GM23248 (cell line): Measurements from ENCODE around the gene QDPR. TPM values are rescaled to one million over a fixed set of nuclear protein-coding genes. Genes with fewer than 3 reads are reported as not detected.
A peak's percentile ranks its signal among the peaks of the same experiment; 100 is the strongest.

Experiments used
- DNase-seq: peaks from one replicate; pipeline ENCODE4 v3.0.0-alpha.2; 2015
- H2AFZ ChIP-seq: fragments of 200-600 bp; sonication (generic); 2 replicates; pipeline ENCODE4 v1.6.1; 2016; ENCODE audit warnings: antibody characterized with exemption
- H3F3A ChIP-seq: fragments of 200-600 bp; sonication (generic); 2 replicates; pipeline ENCODE4 v1.6.1; 2016; ENCODE audit warnings: mild to moderate bottlenecking, antibody characterized with exemption, mixed run types; ENCODE audit not compliant: insufficient read depth
- H3K27ac ChIP-seq: fragments of 200-600 bp; sonication (generic); 2 replicates; pipeline ENCODE4 v1.5.1; 2016; ENCODE audit warnings: mild to moderate bottlenecking
- H3K27me3 ChIP-seq: fragments of 200-600 bp; sonication (generic); replicated peaks from 2 replicates; pipeline ENCODE4 v1.6.1; 2016; ENCODE audit warnings: mild to moderate bottlenecking; ENCODE audit not compliant: insufficient read depth
- H3K36me3 ChIP-seq: fragments of 200-600 bp; sonication (generic); 2 replicates; pipeline ENCODE4 v1.6.1; 2016; ENCODE audit warnings: low read depth, mild to moderate bottlenecking
- H3K4me1 ChIP-seq: fragments of 200-600 bp; sonication (generic); 2 replicates; pipeline ENCODE4 v1.6.1; 2016; ENCODE audit warnings: mild to moderate bottlenecking; ENCODE audit not compliant: insufficient read depth
- H3K4me2 ChIP-seq: fragments of 200-600 bp; sonication (generic); one replicate; pipeline ENCODE4 v1.6.1; 2016; ENCODE audit warnings: mild to moderate bottlenecking; ENCODE audit not compliant: unreplicated experiment
- H3K4me3 ChIP-seq: fragments of 200-600 bp; sonication (generic); 2 replicates; pipeline ENCODE4 v1.5.1; 2016; ENCODE audit warnings: mild to moderate bottlenecking
- H3K79me2 ChIP-seq: fragments of 200-600 bp; sonication (generic); 2 replicates; pipeline ENCODE4 v1.6.1; 2016; ENCODE audit warnings: mild to moderate bottlenecking; ENCODE audit not compliant: insufficient read depth
- H3K9ac ChIP-seq: fragments of 200-600 bp; sonication (generic); 2 replicates; pipeline ENCODE4 v1.6.1; 2016; ENCODE audit warnings: mild to moderate bottlenecking
- H3K9me2 ChIP-seq: fragments of 200-600 bp; sonication (generic); 2 replicates; pipeline ENCODE4 v1.6.1; 2016; ENCODE audit warnings: mixed run types, mild to moderate bottlenecking, moderate library complexity; ENCODE audit not compliant: insufficient read depth
- H3K9me3 ChIP-seq: fragments of 200-600 bp; sonication (generic); one replicate; pipeline ENCODE4 v1.6.1; 2017; ENCODE audit warnings: low read depth
- H4K20me1 ChIP-seq: fragments of 200-600 bp; sonication (generic); 2 replicates; pipeline ENCODE4 v1.6.0; 2016; ENCODE audit not compliant: insufficient read depth
- EZH2 ChIP-seq: fragments of 200-600 bp; sonication (generic); IDR thresholded peaks from 2 replicates; pipeline ENCODE4 v1.6.1; 2018; ENCODE audit warnings: antibody characterized with exemption, mild to moderate bottlenecking; ENCODE audit not compliant: insufficient read depth, poor library complexity, severe bottlenecking
- EZH2phosphoT487 ChIP-seq: fragments of 200-600 bp; sonication (generic); IDR thresholded peaks from 2 replicates; pipeline ENCODE4 v1.6.1; 2018; ENCODE audit warnings: antibody characterized with exemption, moderate library complexity, mild to moderate bottlenecking, low read depth; ENCODE audit not compliant: insufficient read depth
- WGBS, 2 experiments: methylation state at CpG; one replicate each; pipeline ENCODE4 v1.1.6; 2015 to 2017; ENCODE audit warnings: low lambda C conversion rate in 2 of 2, low coverage in 1 of 2; ENCODE audit errors: missing lambda C conversion rate in 2 of 2; 5-methylcytosine and 5-hydroxymethylcytosine counted together
- in situ Hi-C: fragments of 300-500 bp; cut with MboI; formaldehyde crosslinking; loops from 2 replicates; pipeline ENCODE4 v1.15.0; 2020
- polyA plus RNA-seq: library from polyadenylated mRNA; unstranded; fragments of >200 nt; fragmentation: Nextera tagmentation; extraction: Ambion mirVana; gene quantifications from 2 replicates; pipeline ENCODE4 v1.2.1, GENCODE V29; 2016
- total RNA-seq: library from RNA; depleted of rRNA; stranded (reverse); fragments of >200 nt; shearing (Covaris generic); gene quantifications from 2 replicates; pipeline ENCODE4 v1.2.3, GENCODE V29; 2014

The QDPR gene
- total and polyA plus RNA-seq, 2 experiments from 2014 or later = 13.9 to 40.4 TPM

GRCh38 chr4:17511509-17511949, 361 bp downstream of the QDPR start:
- Histone ChIP-seq H4K20me1 (no peaks in the 10 kb centered on the region), H3K9me3 (no peaks in the 10 kb centered on the region), H3K27me3 (peaks cover 17% of the 10 kb centered on the region), H3K36me3 (no peaks in the 10 kb centered on the region), H3K4me1 (no peaks in the 10 kb centered on the region), H3F3A (no peaks in the 10 kb centered on the region), H3K79me2 (peaks cover 26% of the 10 kb centered on the region), H3K27ac (peak overlapping the region; percentile 46), H3K9me2 (no peaks in the 10 kb centered on the region), H3K4me2 (peak overlapping the region; percentile 94), H2AFZ (peak overlapping the region; percentile 89), H3K9ac (peak overlapping the region; percentile 84), H3K4me3 (peak overlapping the region; percentile 91)
- peak; percentile 78 for DNase-seq
- TF ChIP-seq EZH2 = no peak
- TF ChIP-seq EZH2phosphoT487 = no peak
- WGBS, 2 experiments = 1% methylated on average over 25 to 32 of the region's 32 CpGs
- in situ Hi-C loops = no loop called here

- H3K27ac ChIP-seq = peak overlapping the region; percentile 46
- WGBS, 2 experiments = 4 to 6% methylated on average over 9 of the region's 9 CpGs
- H3K27me3 ChIP-seq = peaks cover 12% of the 10 kb centered on the region; the same call in 1 of the 2 replicates
- H3K9ac ChIP-seq = peak overlapping the region; percentile 84
- H3K4me2 ChIP-seq = peak overlapping the region; percentile 94
- H3K4me3 ChIP-seq = peak overlapping the region; percentile 91
- no peaks in the 10 kb centered on the region for H3K9me3 ChIP-seq
- DNase-seq = peak; percentile 46
- TF ChIP-seq EZH2phosphoT487 (no peak), EZH2 (no peak)
- peak overlapping the region; percentile 89 for H2AFZ ChIP-seq
- H3K79me2 ChIP-seq = peaks cover 26% of the 10 kb centered on the region
- no peaks in the 10 kb centered on the region for H3K4me1 ChIP-seq
- H3K36me3 ChIP-seq = no peaks in the 10 kb centered on the region
- H3K9me2 ChIP-seq = no peaks in the 10 kb centered on the region
- H4K20me1 ChIP-seq = no peaks in the 10 kb centered on the region
- in situ Hi-C loops = no loop called here
- H3F3A ChIP-seq = no peaks in the 10 kb centered on the region
Observed at GRCh38 chr4:17511051-17511450, 839 bp downstream of the QDPR start.

DNA sequence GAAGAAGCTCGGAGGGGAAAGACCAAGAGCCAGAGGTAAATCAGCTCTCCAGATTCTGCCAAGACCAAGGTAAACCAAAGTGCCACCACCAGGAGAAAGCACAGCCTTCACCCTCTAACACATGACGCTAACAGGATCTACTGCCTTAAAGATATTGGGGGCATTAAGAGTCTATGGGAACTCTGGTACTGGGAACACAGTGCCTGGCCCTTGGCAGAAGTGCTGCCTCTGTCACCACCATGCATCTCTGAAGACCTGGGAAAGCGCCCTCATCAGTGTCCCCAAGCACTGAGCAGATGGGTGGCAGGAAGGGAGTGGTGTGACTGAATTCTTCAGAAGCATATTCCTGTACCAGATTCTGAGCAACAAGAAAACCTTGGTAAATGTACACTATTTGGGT, 1.3 kb downstream of the QDPR start:
- H4K20me1 ChIP-seq = no peaks in the 10 kb centered on the region
- no peaks in the 10 kb centered on the region for H3K4me1 ChIP-seq
- H3K4me3 ChIP-seq = peak overlapping the region; percentile 91
- no peaks in the 10 kb centered on the region for H3K9me2 ChIP-seq
- H3K9me3 ChIP-seq = no peaks in the 10 kb centered on the region
- peaks cover 26% of the 10 kb centered on the region for H3K79me2 ChIP-seq
- H3K36me3 ChIP-seq = no peaks in the 10 kb centered on the region
- no peak for TF ChIP-seq EZH2phosphoT487
- no peak for TF ChIP-seq EZH2
- H3K27me3 ChIP-seq = peaks cover 8% of the 10 kb centered on the region; the same call in 1 of the 2 replicates
- no peak for DNase-seq
- peak overlapping the region; percentile 84 for H3K9ac ChIP-seq
- no peaks in the 10 kb centered on the region for H3F3A ChIP-seq
- in situ Hi-C loops = no loop called here
- no peak overlapping the region for H3K27ac ChIP-seq
- 81 to 86% methylated on average over 3 of the region's 3 CpGs for WGBS, 2 experiments
- peak overlapping the region; percentile 94 for H3K4me2 ChIP-seq
- H2AFZ ChIP-seq = 0 out of 2 replicates have a peak overlapping the region, but pooled peaks have one; percentile 89

GRCh38 chr4:17504081-17504480, 7.8 kb downstream of the QDPR start:
- TF ChIP-seq EZH2phosphoT487 = no peak
- TF ChIP-seq EZH2 = no peak
- Histone ChIP-seq H3F3A (no peaks in the 10 kb centered on the region), H3K9me2 (no peaks in the 10 kb centered on the region), H3K27ac (no peak overlapping the region), H3K27me3 (no peaks in the 10 kb centered on the region), H4K20me1 (no peaks in the 10 kb centered on the region), H2AFZ (no peak overlapping the region), H3K4me3 (no peak overlapping the region), H3K9me3 (no peaks in the 10 kb centered on the region), H3K79me2 (peaks cover 5% of the 10 kb centered on the region), H3K9ac (no peak overlapping the region), H3K4me2 (no peak overlapping the region), H3K4me1 (no peaks in the 10 kb centered on the region), H3K36me3 (peaks cover 30% of the 10 kb centered on the region; the same call in 1 of the 2 replicates)
- WGBS, 2 experiments = 92 to 93% methylated on average over 7 of the region's 7 CpGs
- in situ Hi-C loops = no loop called here
- DNase-seq = no peak
